HepG2 (cell line): ENCODE data around the gene NOL4L. TPM values are rescaled to one million over a fixed set of nuclear protein-coding genes. Genes with fewer than 3 reads are reported as not detected.
A peak's percentile ranks its signal among the peaks of the same experiment; 100 is the strongest.

Experiments
- ATF6 ChIP-seq: sonication (generic); formaldehyde crosslinking; conservative IDR thresholded peaks from 2 replicates; pipeline ENCODE4 v1.4.0; 2020; ENCODE audit warnings: missing genetic modification reagents
- BRF2 ChIP-seq: sonication (generic); formaldehyde crosslinking; IDR thresholded peaks from 2 replicates; pipeline ENCODE4 v1.8.1; 2022; ENCODE audit warnings: mild to moderate bottlenecking, missing genetic modification reagents
- DBP ChIP-seq: sonication (generic); formaldehyde crosslinking; IDR thresholded peaks from 2 replicates; pipeline ENCODE4 v1.4.0; 2020; ENCODE audit warnings: missing genetic modification reagents; ENCODE audit errors: not compliant biosample characterization
- DMAP1 ChIP-seq: IDR thresholded peaks from 2 replicates; pipeline ENCODE4 v1.6.1; 2016
- FOSL2 ChIP-seq: sonication (generic); formaldehyde crosslinking; IDR thresholded peaks from 2 replicates; pipeline ENCODE4 v1.4.0; 2020; ENCODE audit warnings: missing genetic modification reagents
- FOXJ3 ChIP-seq: sonication (generic); formaldehyde crosslinking; IDR thresholded peaks from 2 replicates; pipeline ENCODE4 v1.4.0; 2020; ENCODE audit warnings: missing genetic modification reagents, mild to moderate bottlenecking, borderline replicate concordance
- FUBP1 ChIP-seq: sonication (generic); formaldehyde crosslinking; IDR thresholded peaks from 2 replicates; pipeline ENCODE4 v1.5.1; 2020; ENCODE audit warnings: missing genetic modification reagents, mild to moderate bottlenecking, borderline replicate concordance
- HCFC1 ChIP-seq: fragments of 150-350 bp; IDR thresholded peaks from 2 replicates; pipeline ENCODE4 v1.6.1; 2014; ENCODE audit warnings: low read depth, low read length
- IKZF4 ChIP-seq: sonication (generic); formaldehyde crosslinking; IDR thresholded peaks from 2 replicates; pipeline ENCODE4 v1.5.1; 2020; ENCODE audit warnings: borderline replicate concordance, mild to moderate bottlenecking, low read depth, missing genetic modification reagents; ENCODE audit errors: not compliant biosample characterization
- KDM6A ChIP-seq: IDR thresholded peaks from 2 replicates; pipeline ENCODE4 v1.6.1; 2016; ENCODE audit warnings: low read depth
- MBD4 ChIP-seq: IDR thresholded peaks from 2 replicates; pipeline ENCODE4 v1.6.1; 2012; ENCODE audit warnings: low read length, inconsistent platforms, borderline replicate concordance
- MEIS1 ChIP-seq: sonication (generic); formaldehyde crosslinking; IDR thresholded peaks from 2 replicates; pipeline ENCODE4 v1.9.0; 2021; ENCODE audit warnings: mild to moderate bottlenecking, missing genetic modification reagents, moderate library complexity, borderline replicate concordance
- MIER3 ChIP-seq: IDR thresholded peaks from 2 replicates; pipeline ENCODE4 v1.6.1; 2016; ENCODE audit warnings: missing compliant biosample characterization, borderline replicate concordance
- RCOR2 ChIP-seq: IDR thresholded peaks from 2 replicates; pipeline ENCODE4 v1.6.1; 2016; ENCODE audit warnings: missing biosample characterization, missing genetic modification reagents
- SALL1 ChIP-seq: sonication (generic); formaldehyde crosslinking; IDR thresholded peaks from 2 replicates; pipeline ENCODE4 v1.8.0; 2022; ENCODE audit warnings: mild to moderate bottlenecking, missing genetic modification reagents
- TERF1 ChIP-seq: sonication (generic); formaldehyde crosslinking; IDR thresholded peaks from 2 replicates; pipeline ENCODE4 v1.8.0; 2022; ENCODE audit warnings: mild to moderate bottlenecking, missing genetic modification reagents, moderate library complexity
- U2AF2 ChIP-seq: fragments of 200-400 bp; formaldehyde crosslinking; IDR thresholded peaks from 2 replicates; pipeline ENCODE4 v1.6.1; 2017; ENCODE audit warnings: low read depth, mild to moderate bottlenecking, low read length
- ZBTB20 ChIP-seq: sonication (generic); formaldehyde crosslinking; IDR thresholded peaks from 2 replicates; pipeline ENCODE4 v1.8.1; 2023; ENCODE audit warnings: missing genetic modification reagents, low read depth, mild to moderate bottlenecking, borderline replicate concordance
- ZBTB44 ChIP-seq: sonication (generic); formaldehyde crosslinking; IDR thresholded peaks from 2 replicates; pipeline ENCODE4 v1.4.0; 2020; ENCODE audit warnings: missing genetic modification reagents
- ZNF782 ChIP-seq: sonication (generic); formaldehyde crosslinking; IDR thresholded peaks from 2 replicates; pipeline ENCODE4 v1.4.0; 2020; ENCODE audit warnings: missing genetic modification reagents, mild to moderate bottlenecking, borderline replicate concordance
- ZNF792 ChIP-seq: IDR thresholded peaks from 2 replicates; pipeline ENCODE4 v1.6.1; 2016
- polyA plus RNA-seq, 8 experiments: library from polyadenylated mRNA; depleted of rRNA in 3 of 8; stranded (reverse) in 7 of 8; unstranded in 1 of 8; fragments of >200 nt; fragmentation: Illumina TruSeq in 4 of 8; extraction: Trizol in 4 of 8; gene quantifications; 2 replicates each; pipeline versions ENCODE4 v1.2.1 to v1.2.3, GENCODE V29; 2011 to 2016; ENCODE audit warnings: low read depth in 4 of 8, missing spikeins in 1 of 8, mixed read lengths in 1 of 8; ENCODE audit not compliant: insufficient read depth in 1 of 8
- total RNA-seq, 5 experiments: library from RNA; depleted of rRNA; stranded (reverse); fragments of >200 nt; fragmentation: Illumina TruSeq; extraction: Trizol; gene quantifications; 2 replicates each; pipeline ENCODE4 v1.2.3, GENCODE V29; 2016; ENCODE audit warnings: low read depth in 1 of 5

The NOL4L gene
- total and polyA plus RNA-seq, 2 of the 13 experiments (the other 11 are each of a cell fraction or from before 2014, with no cell fraction given) = 16.6 to 35.4 TPM

GRCh38 chr20:32472581-32473207 lies 112.4 kb downstream of the NOL4L start (continued):
- TF ChIP-seq FUBP1 (CRISPR knock-in tag) = 0 out of 2 replicates have a peak, but pooled peaks have one; percentile 39
- no peak for TF ChIP-seq ZBTB44 (CRISPR knock-in tag)
- TF ChIP-seq BRF2 (CRISPR knock-in tag) = no peak
- TF ChIP-seq FOXJ3 = no peak
- 0 out of 2 replicates have a peak, but pooled peaks have one; percentile 23 for TF ChIP-seq ZNF782 (CRISPR knock-in tag)
- peak; percentile 42; the same call in 1 of the 2 replicates for TF ChIP-seq MEIS1 (CRISPR knock-in tag)
- no peak for TF ChIP-seq MIER3 (CRISPR knock-in tag)
- no peak for TF ChIP-seq IKZF4
- TF ChIP-seq SALL1 = no peak
- TF ChIP-seq FOSL2 (CRISPR knock-in tag) = no peak
- TF ChIP-seq ATF6 (CRISPR knock-in tag) = no peak
- TF ChIP-seq MBD4 = no peak
- TF ChIP-seq U2AF2 = no peak
- TF ChIP-seq TERF1 (CRISPR knock-in tag) = 0 out of 2 replicates have a peak, but pooled peaks have one; percentile 59
- TF ChIP-seq KDM6A (CRISPR knock-in tag) = no peak
- no peak for TF ChIP-seq HCFC1
- TF ChIP-seq ZNF792 (CRISPR knock-in tag) = no peak
- TF ChIP-seq DBP = no peak
- TF ChIP-seq ZBTB20 (CRISPR knock-in tag) = no peak
- TF ChIP-seq RCOR2 = no peak
- TF ChIP-seq DMAP1 = no peak
